Fibroblast of lung (primary cell): ENCODE results near the gene EPN3. TPM values are rescaled to one million over a fixed set of nuclear protein-coding genes. Genes with fewer than 3 reads are reported as not detected.

Source experiments
- DNase-seq, 2 donors: peaks; one replicate each; pipeline versions ENCODE4 v3.0.0 to v3.0.0-alpha.2; 2010; ENCODE audit warnings: low read depth in 2 of 2
- H2AFZ ChIP-seq: 2 replicates; pipeline ENCODE4 v1.5.1; 2012; ENCODE audit warnings: low read length, control low read depth, inconsistent platforms
- H3K27ac ChIP-seq: 2 replicates; pipeline ENCODE4 v1.5.1; 2011; ENCODE audit warnings: low read length, control low read depth; ENCODE audit not compliant: insufficient read depth
- H3K27me3 ChIP-seq: 2 replicates; pipeline ENCODE4 v1.5.1; 2011; ENCODE audit warnings: mild to moderate bottlenecking, low read length; ENCODE audit not compliant: control insufficient read depth, insufficient read depth
- H3K36me3 ChIP-seq: 2 replicates; pipeline ENCODE4 v1.5.1; 2011; ENCODE audit warnings: low read length; ENCODE audit not compliant: control insufficient read depth, insufficient read depth
- H3K4me1 ChIP-seq: 2 replicates; pipeline ENCODE4 v1.5.1; 2011; ENCODE audit warnings: low read length; ENCODE audit not compliant: control insufficient read depth, insufficient read depth; ENCODE audit errors: extremely low read depth
- H3K4me2 ChIP-seq: 2 replicates; pipeline ENCODE4 v1.5.1; 2011; ENCODE audit warnings: low read length, control low read depth; ENCODE audit not compliant: insufficient read depth; ENCODE audit errors: extremely low read depth
- H3K4me3 ChIP-seq, 4 experiments: fragments of 200-600 bp in 1 of 4; sonication (generic) in 1 of 4; replicated peaks in 1 of 4; 2 replicates each; pipeline ENCODE4 v1.5.1; 2011 to 2016; ENCODE audit warnings: low read length in 4 of 4, low read depth in 3 of 4, mild to moderate bottlenecking in 3 of 4, control low read depth in 2 of 4, inconsistent platforms in 1 of 4, mixed read lengths in 1 of 4; ENCODE audit not compliant: insufficient read depth in 1 of 4; ENCODE audit errors: control extremely low read depth in 1 of 4
- H3K79me2 ChIP-seq: 2 replicates; pipeline ENCODE4 v1.5.1; 2012; ENCODE audit warnings: mild to moderate bottlenecking, low read length, inconsistent platforms; ENCODE audit not compliant: control insufficient read depth, insufficient read depth
- H3K9ac ChIP-seq: 2 replicates; pipeline ENCODE4 v1.5.1; 2011; ENCODE audit warnings: mild to moderate bottlenecking, low read length, control low read depth; ENCODE audit not compliant: insufficient read depth
- H3K9me3 ChIP-seq: 2 replicates; pipeline ENCODE4 v1.5.1; 2012; ENCODE audit warnings: low read depth, low read length; ENCODE audit not compliant: control insufficient read depth, insufficient read depth
- H4K20me1 ChIP-seq: 2 replicates; pipeline ENCODE4 v1.5.1; 2011; ENCODE audit warnings: low read length; ENCODE audit not compliant: control insufficient read depth, insufficient read depth; ENCODE audit errors: extremely low read depth
- EZH2 ChIP-seq: IDR thresholded peaks from 2 replicates; pipeline ENCODE4 v1.5.1; 2012; ENCODE audit warnings: low read length, control low read depth, mild to moderate bottlenecking; ENCODE audit errors: missing control alignments
- polyA plus RNA-seq, 2 donors: library from polyadenylated mRNA; depleted of rRNA in 1 of 2; stranded (reverse) in 1 of 2; unstranded in 1 of 2; fragments of >200 nt; gene quantifications; 2 replicates each; pipeline ENCODE4 v1.2.1, GENCODE V29; 2011 to 2012; ENCODE audit warnings: missing spikeins in 1 of 2
- total RNA-seq: library from RNA; depleted of rRNA; stranded (reverse); fragments of >200 nt; gene quantifications from 2 replicates; pipeline ENCODE4 v1.2.1, GENCODE V29; 2014
- TF ChIP-seq, protein P1 (sequence below), 2 donors: IDR thresholded peaks in 1 of 2; conservative IDR thresholded peaks in 1 of 2; 1 replicate in 1 of 2; 2 replicates in 1 of 2; pipeline ENCODE4 v1.5.1; 2011 to 2012; ENCODE audit warnings: low read length in 2 of 2, control low read depth in 1 of 2, inconsistent platforms in 1 of 2, low read depth in 1 of 2, mild to moderate bottlenecking in 1 of 2

The EPN3 gene
- total and polyA plus RNA-seq, 2 donors (not counting 1 experiment from before 2014, with no cell fraction given) = not detected

DNA sequence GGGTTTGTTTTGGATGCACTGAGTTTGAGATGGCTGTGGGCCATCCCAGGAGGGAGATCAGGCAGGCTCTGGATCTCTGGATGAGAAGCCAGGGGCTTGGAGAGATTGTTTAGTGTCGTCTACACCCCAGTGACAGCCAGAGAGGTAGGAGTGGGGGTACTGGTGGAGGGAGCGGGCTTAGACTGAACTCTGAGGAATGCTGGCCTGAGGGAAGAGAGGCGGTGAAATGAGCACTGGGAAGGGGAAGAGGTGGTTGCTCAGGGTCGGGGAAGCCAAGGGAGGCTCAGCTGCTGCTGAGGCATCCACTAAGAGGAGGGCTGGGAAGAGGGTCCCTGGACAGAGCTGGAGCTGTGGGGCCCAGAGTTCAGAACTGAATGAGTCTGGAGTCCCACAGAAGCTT is 51.6 kb downstream of the EPN3 start:
- Histone ChIP-seq H3K9me3 (no peaks in the 10 kb centered on the region), H2AFZ (no peak overlapping the region), H3K27me3 (peaks cover 7% of the 10 kb centered on the region), H4K20me1 (no peaks in the 10 kb centered on the region), H3K79me2 (no peaks in the 10 kb centered on the region), H3K4me2 (no peak overlapping the region), H3K4me1 (no peaks in the 10 kb centered on the region), H3K9ac (no peak overlapping the region), H3K4me3 (no peak overlapping the region), H3K36me3 (no peaks in the 10 kb centered on the region), H3K27ac (no peak overlapping the region)
- DNase-seq = no peak
- TF ChIP-seq, protein P1, sequence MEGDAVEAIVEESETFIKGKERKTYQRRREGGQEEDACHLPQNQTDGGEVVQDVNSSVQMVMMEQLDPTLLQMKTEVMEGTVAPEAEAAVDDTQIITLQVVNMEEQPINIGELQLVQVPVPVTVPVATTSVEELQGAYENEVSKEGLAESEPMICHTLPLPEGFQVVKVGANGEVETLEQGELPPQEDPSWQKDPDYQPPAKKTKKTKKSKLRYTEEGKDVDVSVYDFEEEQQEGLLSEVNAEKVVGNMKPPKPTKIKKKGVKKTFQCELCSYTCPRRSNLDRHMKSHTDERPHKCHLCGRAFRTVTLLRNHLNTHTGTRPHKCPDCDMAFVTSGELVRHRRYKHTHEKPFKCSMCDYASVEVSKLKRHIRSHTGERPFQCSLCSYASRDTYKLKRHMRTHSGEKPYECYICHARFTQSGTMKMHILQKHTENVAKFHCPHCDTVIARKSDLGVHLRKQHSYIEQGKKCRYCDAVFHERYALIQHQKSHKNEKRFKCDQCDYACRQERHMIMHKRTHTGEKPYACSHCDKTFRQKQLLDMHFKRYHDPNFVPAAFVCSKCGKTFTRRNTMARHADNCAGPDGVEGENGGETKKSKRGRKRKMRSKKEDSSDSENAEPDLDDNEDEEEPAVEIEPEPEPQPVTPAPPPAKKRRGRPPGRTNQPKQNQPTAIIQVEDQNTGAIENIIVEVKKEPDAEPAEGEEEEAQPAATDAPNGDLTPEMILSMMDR (conservative IDR thresholded peaks at IDR 0.05 in 1 of 2, IDR thresholded peaks at IDR 0.05 in 1 of 2; ENCODE audit: low read depth in 1 of 2, low read length in 2 of 2) = no peak
- TF ChIP-seq EZH2 = no peak

DNA sequence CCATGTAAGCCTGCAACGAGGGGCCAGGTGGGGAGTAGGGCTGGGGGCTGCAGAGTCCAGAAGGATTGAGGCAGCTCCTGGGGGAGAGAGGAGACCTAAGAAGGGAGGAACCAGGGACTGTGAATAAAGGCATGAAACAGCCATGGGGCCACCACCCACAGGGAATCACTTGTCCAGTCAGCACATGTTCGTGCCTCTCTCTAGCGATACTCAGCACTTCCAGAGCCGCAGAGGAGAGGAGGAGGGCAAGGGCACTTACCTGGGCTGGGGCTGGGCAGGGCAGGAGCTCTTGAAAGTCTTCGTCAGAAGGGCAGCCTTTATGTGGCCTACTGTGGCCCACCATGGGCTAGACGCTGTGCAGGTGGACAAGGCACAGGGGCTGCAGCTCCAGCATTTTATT is 52.2 kb downstream of the EPN3 start:
- no peak for DNase-seq
- Histone ChIP-seq H2AFZ (no peak overlapping the region), H4K20me1 (no peaks in the 10 kb centered on the region), H3K9me3 (no peaks in the 10 kb centered on the region), H3K4me3 (no peak overlapping the region), H3K27me3 (peaks cover 7% of the 10 kb centered on the region), H3K79me2 (no peaks in the 10 kb centered on the region), H3K36me3 (no peaks in the 10 kb centered on the region), H3K4me2 (no peak overlapping the region), H3K9ac (no peak overlapping the region), H3K27ac (no peak overlapping the region), H3K4me1 (peaks cover 2% of the 10 kb centered on the region)
- TF ChIP-seq, protein P1 (conservative IDR thresholded peaks at IDR 0.05 in 1 of 2, IDR thresholded peaks at IDR 0.05 in 1 of 2; ENCODE audit: low read depth in 1 of 2, low read length in 2 of 2) = no peak
- TF ChIP-seq EZH2 = no peak

DNA sequence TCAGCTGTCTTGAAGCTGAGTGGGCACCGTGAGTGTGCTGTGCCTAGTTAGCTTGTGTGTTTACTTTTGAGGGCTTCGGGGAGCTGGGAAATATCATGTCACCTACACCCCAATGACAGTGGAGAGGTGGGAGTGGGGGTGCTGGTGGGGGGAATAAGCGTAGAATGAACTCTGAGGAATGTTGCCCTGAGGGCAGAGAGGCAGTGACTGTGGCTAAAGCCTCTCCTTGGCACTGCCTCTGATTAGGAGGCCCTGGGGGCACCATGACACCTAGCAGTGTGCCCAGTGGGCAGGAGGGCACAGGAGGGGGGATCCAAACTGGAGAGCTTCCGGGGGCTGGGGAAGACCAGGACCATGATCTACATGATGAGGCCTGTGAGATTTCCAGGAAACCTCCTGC is 52.8 kb downstream of the EPN3 start:
- H3K4me2 ChIP-seq = no peak overlapping the region
- no peak overlapping the region for H3K27ac ChIP-seq
- H3K27me3 ChIP-seq = peaks cover 7% of the 10 kb centered on the region
- no peaks in the 10 kb centered on the region for H3K9me3 ChIP-seq
- H3K36me3 ChIP-seq = no peaks in the 10 kb centered on the region
- H3K79me2 ChIP-seq = no peaks in the 10 kb centered on the region
- H2AFZ ChIP-seq = no peak overlapping the region
- H3K9ac ChIP-seq = no peak overlapping the region
- no peaks in the 10 kb centered on the region for H4K20me1 ChIP-seq
- no peak overlapping the region for H3K4me3 ChIP-seq
- H3K4me1 ChIP-seq = peaks cover 2% of the 10 kb centered on the region
- no peak for TF ChIP-seq EZH2
- TF ChIP-seq, protein P1 (conservative IDR thresholded peaks at IDR 0.05 in 1 of 2, IDR thresholded peaks at IDR 0.05 in 1 of 2; ENCODE audit: low read depth in 1 of 2, low read length in 2 of 2) = no peak
- DNase-seq = no peak
